Upper lobe of left lung (tissue), 6 donors: ENCODE measurements around the gene AQP12B. TPM values are rescaled to one million over a fixed set of nuclear protein-coding genes. Genes with fewer than 3 reads are reported as not detected.
"Not testable (repeated sequence)": the region's sequence is repeated elsewhere in the genome, so short reads cannot be mapped to it uniquely, and the experiment has no call there.

ENCODE experiments used
- ATAC-seq, 2 donors: fragments of 200-7000 bp; cut with Tn5 transposase; one replicate each; pipeline ENCODE4 v1.9.1; 2022; ENCODE audit warnings: mild to moderate bottlenecking in 2 of 2, moderate library complexity in 2 of 2; ENCODE audit not compliant: low FRiP score in 2 of 2
- DNase-seq, 2 donors: peaks; one replicate each; pipeline ENCODE4 v3.0.0-alpha.2; 2019 to 2020
- H3K27ac ChIP-seq, 4 donors: fragments of 200-600 bp; sonication (generic); one replicate each; pipeline ENCODE4 v1.5.1; 2016 to 2019
- H3K27me3 ChIP-seq, 4 donors: fragments of 200-600 bp; sonication (generic); one replicate each; pipeline ENCODE4 v1.5.1; 2017 to 2019
- H3K36me3 ChIP-seq, 4 donors: fragments of 200-600 bp; sonication (generic); one replicate each; pipeline ENCODE4 v1.5.1; 2016 to 2019
- H3K4me1 ChIP-seq, 4 donors: fragments of 200-600 bp; sonication (generic); one replicate each; pipeline ENCODE4 v1.5.1; 2018 to 2019
- H3K4me3 ChIP-seq, 4 donors: fragments of 200-600 bp; sonication (generic); one replicate each; pipeline ENCODE4 v1.5.1; 2017 to 2019; ENCODE audit warnings: mild to moderate bottlenecking in 2 of 4, moderate library complexity in 1 of 4
- H3K9me3 ChIP-seq, 4 donors: fragments of 200-600 bp; sonication (generic); one replicate each; pipeline ENCODE4 v1.5.1; 2018 to 2019
- EP300 ChIP-seq, 4 donors: sonication (generic); formaldehyde crosslinking; IDR thresholded peaks; one replicate each; pipeline ENCODE4 v1.5.1; 2017; ENCODE audit warnings: antibody characterized with exemption in 4 of 4, control low read depth in 2 of 4
- POLR2A ChIP-seq, 4 donors: fragments of 450-650 bp; IDR thresholded peaks; one replicate each; pipeline ENCODE4 v1.5.1; 2016 to 2017; ENCODE audit warnings: antibody characterized with exemption in 4 of 4, mild to moderate bottlenecking in 2 of 4
- POLR2AphosphoS5 ChIP-seq, 2 donors: sonication (generic); formaldehyde crosslinking; IDR thresholded peaks; one replicate each; pipeline ENCODE4 v1.5.1; 2017; ENCODE audit warnings: antibody characterized with exemption in 2 of 2
- WGBS, 2 donors: methylation state at CpG; one replicate each; pipeline ENCODE4 v1.1.5; 2017 to 2018; 5-methylcytosine and 5-hydroxymethylcytosine counted together
- total RNA-seq, 6 donors: library from RNA; depleted of rRNA in 4 of 6; stranded (reverse); fragments of >200 nt in 4 of 6; gene quantifications; one replicate each; pipeline versions ENCODE4 v1.1.0 to v1.2.1, GENCODE V29; 2016 to 2021
- TF ChIP-seq, protein P1 (sequence below), 6 experiments: fragments of 450-650 bp in 4 of 6; fragments of 200-600 bp in 2 of 6; sonication (generic) in 2 of 6; IDR thresholded peaks; one replicate each; pipeline ENCODE4 v1.5.1; 2016 to 2019; ENCODE audit warnings: antibody characterized with exemption in 6 of 6
- donor health status: DM: no; HTN: no; CAD: no; lungs with moderate emphysema.
- donor health status: DM: no; HTN: yes; CAD: no; lungs with severe emphysema.

The AQP12B gene
- total RNA-seq, 6 donors from 2014 or later, result not detected

DNA sequence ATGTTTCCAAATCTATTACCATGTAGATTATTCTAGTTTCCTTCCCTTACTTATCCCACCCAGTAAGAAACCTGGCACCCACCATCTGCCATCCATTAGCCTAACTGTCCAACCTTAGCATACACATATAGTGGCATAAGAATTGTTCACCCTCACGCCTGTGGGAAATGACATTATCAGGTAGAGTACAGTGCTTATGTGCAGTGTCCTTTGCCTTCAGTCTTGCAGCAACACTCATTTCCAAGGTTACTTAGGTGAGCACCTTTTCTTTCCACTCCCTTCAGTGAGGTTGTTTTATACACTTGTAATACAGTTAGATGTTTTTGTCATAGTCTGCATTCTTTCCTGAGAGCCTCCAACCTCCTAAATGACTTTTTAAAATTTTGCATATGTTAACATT lies 18.1 kb downstream of the AQP12B start:
- Histone ChIP-seq H3K27me3 (no peaks in the 10 kb centered on the region), H3K4me1 (no peaks in the 10 kb centered on the region), H3K27ac (no peak overlapping the region), H3K9me3 (peaks cover 0 to 11% (median 7%) of the 10 kb centered on the region in 4 donors), H3K4me3 (no peak overlapping the region), H3K36me3 (no peaks in the 10 kb centered on the region)
- ATAC-seq (no peak), DNase-seq (no peak)
- 76 to 87% methylated on average over 1 of the region's 1 CpG for WGBS, 2 donors
- TF ChIP-seq POLR2A (IDR thresholded peaks at IDR 0.05) (no peak), EP300 (IDR thresholded peaks at IDR 0.05) (no peak), POLR2AphosphoS5 (IDR thresholded peaks at IDR 0.05) (no peak)
- TF ChIP-seq, protein P1, sequence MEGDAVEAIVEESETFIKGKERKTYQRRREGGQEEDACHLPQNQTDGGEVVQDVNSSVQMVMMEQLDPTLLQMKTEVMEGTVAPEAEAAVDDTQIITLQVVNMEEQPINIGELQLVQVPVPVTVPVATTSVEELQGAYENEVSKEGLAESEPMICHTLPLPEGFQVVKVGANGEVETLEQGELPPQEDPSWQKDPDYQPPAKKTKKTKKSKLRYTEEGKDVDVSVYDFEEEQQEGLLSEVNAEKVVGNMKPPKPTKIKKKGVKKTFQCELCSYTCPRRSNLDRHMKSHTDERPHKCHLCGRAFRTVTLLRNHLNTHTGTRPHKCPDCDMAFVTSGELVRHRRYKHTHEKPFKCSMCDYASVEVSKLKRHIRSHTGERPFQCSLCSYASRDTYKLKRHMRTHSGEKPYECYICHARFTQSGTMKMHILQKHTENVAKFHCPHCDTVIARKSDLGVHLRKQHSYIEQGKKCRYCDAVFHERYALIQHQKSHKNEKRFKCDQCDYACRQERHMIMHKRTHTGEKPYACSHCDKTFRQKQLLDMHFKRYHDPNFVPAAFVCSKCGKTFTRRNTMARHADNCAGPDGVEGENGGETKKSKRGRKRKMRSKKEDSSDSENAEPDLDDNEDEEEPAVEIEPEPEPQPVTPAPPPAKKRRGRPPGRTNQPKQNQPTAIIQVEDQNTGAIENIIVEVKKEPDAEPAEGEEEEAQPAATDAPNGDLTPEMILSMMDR (IDR thresholded peaks at IDR 0.05), result no peak

DNA sequence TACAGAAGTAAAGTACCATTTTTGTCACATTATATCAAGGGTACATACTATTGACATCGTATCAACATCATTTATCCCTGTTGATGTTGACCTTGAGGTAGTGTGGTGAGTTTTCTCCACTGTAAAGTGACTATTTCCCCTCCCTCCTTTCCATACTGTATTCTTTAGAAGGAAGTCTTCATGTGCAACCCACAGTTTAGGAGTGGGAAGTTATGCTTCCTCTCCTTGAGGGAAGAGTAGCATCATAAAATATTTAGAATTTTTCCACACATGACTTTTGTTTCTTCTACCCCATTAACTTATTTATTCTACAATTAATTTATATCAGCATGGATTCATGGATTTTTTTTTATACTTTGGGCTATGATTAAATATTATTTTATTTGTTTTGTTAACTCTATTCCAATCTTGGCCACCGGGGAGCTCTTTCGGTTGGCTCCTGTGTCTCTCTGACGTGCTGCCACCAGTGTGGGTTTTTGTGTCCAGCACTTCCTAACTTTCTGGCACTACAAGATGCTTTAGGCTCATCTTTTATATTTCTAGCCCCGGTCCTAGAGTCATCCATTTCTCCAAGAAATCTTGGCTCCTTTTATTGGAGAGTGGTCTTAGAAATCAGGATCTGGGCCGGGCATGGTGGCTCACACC lies 19.0 kb downstream of the AQP12B start:
- no peaks in the 10 kb centered on the region for H3K27me3 ChIP-seq
- ATAC-seq (no peak), DNase-seq (no peak)
- H3K27ac ChIP-seq, result no peak overlapping the region
- H3K4me3 ChIP-seq, result no peak overlapping the region
- 70 to 75% methylated on average over 6 of the region's 6 CpGs for WGBS, 2 donors
- no peaks in the 10 kb centered on the region for H3K4me1 ChIP-seq
- H3K36me3 ChIP-seq, result no peaks in the 10 kb centered on the region
- H3K9me3 ChIP-seq, result peaks cover 0 to 11% (median 7%) of the 10 kb centered on the region in 4 donors
- TF ChIP-seq POLR2A (IDR thresholded peaks at IDR 0.05) (no peak), EP300 (IDR thresholded peaks at IDR 0.05) (no peak), POLR2AphosphoS5 (IDR thresholded peaks at IDR 0.05) (no peak)
- TF ChIP-seq, protein P1 (IDR thresholded peaks at IDR 0.05), result no peak

DNA sequence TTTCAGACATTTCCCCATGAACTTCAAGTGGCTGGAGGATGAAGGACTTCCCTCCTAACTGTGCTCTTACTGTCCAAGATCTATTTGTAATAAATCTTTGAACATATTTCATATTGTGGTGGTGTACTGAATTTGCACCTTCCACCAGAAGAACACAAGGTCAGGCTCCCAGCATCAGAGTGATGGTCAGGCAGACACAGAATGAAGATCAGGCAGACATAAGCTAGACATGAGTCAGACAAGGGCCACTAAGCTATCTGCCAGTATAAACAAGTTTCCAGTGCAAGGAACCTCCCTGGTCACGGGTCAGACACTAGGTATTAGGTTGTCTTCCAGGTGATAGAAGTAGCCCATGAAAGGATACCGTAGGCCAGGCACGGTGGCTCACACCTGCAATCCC lies 20.0 kb downstream of the AQP12B start:
- ATAC-seq (no peak), DNase-seq (no peak)
- no peak overlapping the region for H3K27ac ChIP-seq
- no peaks in the 10 kb centered on the region for H3K36me3 ChIP-seq
- TF ChIP-seq EP300 (IDR thresholded peaks at IDR 0.05), result no peak
- no peak for TF ChIP-seq POLR2A (IDR thresholded peaks at IDR 0.05)
- no peak for TF ChIP-seq POLR2AphosphoS5 (IDR thresholded peaks at IDR 0.05)
- TF ChIP-seq, protein P1 (IDR thresholded peaks at IDR 0.05), result no peak
- 75 to 80% methylated on average over 3 of the region's 3 CpGs for WGBS, 2 donors
- H3K4me3 ChIP-seq, result no peak overlapping the region
- H3K27me3 ChIP-seq, result no peaks in the 10 kb centered on the region
- H3K9me3 ChIP-seq, result peaks cover 0 to 11% (median 7%) of the 10 kb centered on the region in 4 donors
- no peaks in the 10 kb centered on the region for H3K4me1 ChIP-seq

DNA sequence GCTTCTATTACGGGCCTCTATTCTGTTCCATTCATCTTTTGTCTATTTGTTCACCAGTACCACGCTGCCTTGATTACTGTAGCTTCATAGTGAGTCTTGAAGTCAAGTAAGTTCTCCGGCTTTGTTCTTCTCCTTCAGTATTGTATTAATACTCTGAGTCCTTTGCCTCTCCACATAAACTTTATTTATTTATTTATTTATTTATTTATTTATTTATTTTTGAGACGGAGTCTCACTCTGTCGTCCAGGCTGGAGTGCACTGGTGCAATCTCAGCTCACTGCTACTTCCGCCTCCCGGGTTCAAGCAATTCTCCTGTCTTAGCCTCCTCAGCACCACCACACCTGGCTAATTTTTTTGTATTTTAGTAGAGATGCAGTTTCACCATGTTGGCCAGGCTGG lies 22.8 kb downstream of the AQP12B start:
- not testable (repeated sequence) for H3K27me3 ChIP-seq, H3K4me1 ChIP-seq, ATAC-seq, H3K27ac ChIP-seq, H3K36me3 ChIP-seq, DNase-seq, H3K9me3 ChIP-seq, H3K4me3 ChIP-seq
- WGBS, 2 donors, result 84 to 94% methylated on average over 7 of the region's 7 CpGs

DNA sequence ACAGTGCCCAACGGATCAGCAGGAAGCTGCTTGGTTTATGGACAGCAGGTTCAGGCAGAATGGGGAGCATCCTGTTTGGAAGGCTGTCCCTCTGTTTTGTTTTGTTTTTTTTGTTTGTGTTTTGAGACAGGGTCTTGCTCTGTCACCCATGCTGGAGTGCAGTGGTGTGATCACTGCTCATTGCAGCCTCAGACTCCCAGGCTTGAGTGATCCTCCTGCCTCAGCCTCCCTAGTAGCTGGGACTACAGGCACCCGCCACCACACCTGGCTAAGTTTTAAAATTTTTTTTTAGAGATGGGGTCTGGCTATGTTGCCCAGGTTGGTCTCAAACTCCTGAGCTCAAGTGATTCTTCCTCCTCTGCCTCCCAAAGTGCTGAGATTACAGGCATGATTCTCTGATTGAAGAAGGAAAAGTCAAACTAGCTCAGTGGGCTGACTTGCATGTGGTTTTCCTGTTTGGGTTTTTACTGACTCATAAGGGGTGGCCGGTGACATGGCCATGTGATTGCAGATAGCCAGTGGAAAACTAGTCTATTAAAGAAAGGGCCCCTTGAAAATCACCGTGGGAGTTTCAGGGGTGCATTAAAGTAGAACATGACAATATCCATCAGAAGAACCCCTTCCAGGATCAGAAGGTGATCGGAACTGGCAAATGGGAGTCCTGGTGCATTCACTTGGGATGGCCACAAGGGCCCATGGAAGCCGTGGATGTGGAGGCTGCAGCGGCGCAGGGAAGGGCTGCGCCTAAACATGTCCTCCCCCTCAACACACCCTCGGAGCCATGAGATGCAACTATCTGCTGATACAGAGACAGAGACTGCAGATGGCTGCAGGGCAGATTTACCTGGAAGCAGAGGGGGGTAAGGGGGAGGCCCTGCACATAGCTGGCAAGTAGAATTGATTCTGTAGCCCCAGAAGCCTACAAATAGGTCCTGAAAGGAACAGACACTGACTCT lies 26.5 kb downstream of the AQP12B start:
- no peaks in the 10 kb centered on the region for H3K27me3 ChIP-seq
- no peak for DNase-seq
- TF ChIP-seq POLR2AphosphoS5 (IDR thresholded peaks at IDR 0.05), result no peak
- TF ChIP-seq, protein P1 (IDR thresholded peaks at IDR 0.05), result no peak
- TF ChIP-seq POLR2A (IDR thresholded peaks at IDR 0.05), result no peak
- TF ChIP-seq EP300 (IDR thresholded peaks at IDR 0.05), result no peak
- ATAC-seq, result peak in 1 of 2 donors; percentile 9
- H3K4me1 ChIP-seq, result no peaks in the 10 kb centered on the region
- 73% methylated on average over 10 of the region's 10 CpGs for WGBS, 2 donors
- H3K27ac ChIP-seq, result no peak overlapping the region
- no peaks in the 10 kb centered on the region for H3K36me3 ChIP-seq
- H3K9me3 ChIP-seq, result no peaks in the 10 kb centered on the region
- H3K4me3 ChIP-seq, result no peak overlapping the region
